Esophagus muscularis mucosa (tissue), 4 donors: ENCODE data around the gene TPRKB. TPM values are rescaled to one million over a fixed set of nuclear protein-coding genes. Genes with fewer than 3 reads are reported as not detected.
"Not testable (repeated sequence)": the region's sequence is repeated elsewhere in the genome, so short reads cannot be mapped to it uniquely, and the experiment has no call there.

Experiments used
- DNase-seq: peaks from one replicate; pipeline ENCODE4 v3.0.0-alpha.2; 2017; ENCODE audit errors: extremely low spot score
- H3K27ac ChIP-seq, 4 donors: fragments of 200-600 bp; sonication (generic); replicated peaks in 1 of 4; 1 replicate in 3 of 4; 2 replicates in 1 of 4; pipeline ENCODE4 v1.5.1; 2016 to 2019; ENCODE audit warnings: mild to moderate bottlenecking in 1 of 4
- H3K27me3 ChIP-seq, 4 donors: fragments of 200-600 bp; sonication (generic); one replicate each; pipeline versions ENCODE4 v1.5.1 to v1.6.0; 2016 to 2019
- H3K36me3 ChIP-seq, 4 donors: fragments of 200-600 bp; sonication (generic); one replicate each; pipeline ENCODE4 v1.5.1; 2016 to 2019
- H3K4me1 ChIP-seq, 4 donors: fragments of 200-600 bp; sonication (generic); one replicate each; pipeline ENCODE4 v1.5.1; 2016 to 2019
- H3K4me3 ChIP-seq, 4 donors: fragments of 200-600 bp; sonication (generic); 1 replicate in 2 of 4; 2 replicates in 2 of 4; pipeline ENCODE4 v1.5.1; 2016 to 2019; ENCODE audit warnings: mild to moderate bottlenecking in 4 of 4, moderate library complexity in 1 of 4
- H3K9me3 ChIP-seq, 4 donors: fragments of 200-600 bp; sonication (generic); 1 replicate in 3 of 4; 2 replicates in 1 of 4; pipeline ENCODE4 v1.5.1; 2016 to 2019
- CTCF ChIP-seq, 3 experiments: fragments of 200-600 bp in 2 of 3; fragments of 450-650 bp in 1 of 3; sonication (generic) in 2 of 3; IDR thresholded peaks; one replicate each; pipeline ENCODE4 v1.5.1; 2017 to 2019; ENCODE audit warnings: antibody characterized with exemption in 3 of 3, mild to moderate bottlenecking in 2 of 3, moderate library complexity in 1 of 3
- EP300 ChIP-seq: sonication (generic); formaldehyde crosslinking; IDR thresholded peaks from one replicate; pipeline ENCODE4 v1.6.1; 2017; ENCODE audit warnings: antibody characterized with exemption
- POLR2A ChIP-seq: fragments of 450-650 bp; IDR thresholded peaks from one replicate; pipeline ENCODE4 v1.6.1; 2017; ENCODE audit warnings: antibody characterized with exemption, moderate library complexity, mild to moderate bottlenecking, low read depth
- POLR2AphosphoS5 ChIP-seq, 2 donors: sonication (generic); formaldehyde crosslinking; IDR thresholded peaks; one replicate each; pipeline ENCODE4 v1.6.1; 2017; ENCODE audit warnings: antibody characterized with exemption in 2 of 2
- WGBS: methylation state at CpG from one replicate; pipeline ENCODE4 v1.1.5; 2018; 5-methylcytosine and 5-hydroxymethylcytosine counted together
- intact Hi-C: fragments of 100-400 bp; cut with DNase I; formaldehyde crosslinking; loops from one replicate; pipeline ENCODE4 v1.15.1; 2023
- total RNA-seq, 4 donors: library from RNA; depleted of rRNA; stranded (reverse); fragments of >200 nt; gene quantifications; one replicate each; pipeline versions ENCODE4 v1.1.0 to v1.2.1, GENCODE V29; 2016

The TPRKB gene
- total RNA-seq, 4 donors from 2014 or later: 13.6 to 30.3 (median 23.4) TPM

GRCh38 chr2:73704285-73704684, 32.9 kb downstream of the TPRKB start:
- Histone ChIP-seq H3K27ac (no peak overlapping the region), H3K4me1 (no peaks in the 10 kb centered on the region), H3K4me3 (no peak overlapping the region), H3K27me3 (peaks cover 0 to 7% (median 0%) of the 10 kb centered on the region in 4 donors), H3K9me3 (no peaks in the 10 kb centered on the region), H3K36me3 (no peaks in the 10 kb centered on the region)
- no peak for DNase-seq
- TF ChIP-seq POLR2AphosphoS5 (IDR thresholded peaks at IDR 0.05) (no peak), CTCF (IDR thresholded peaks at IDR 0.05) (no peak), POLR2A (no peak), EP300 (no peak)
- intact Hi-C loops: no loop called here
- WGBS: 66% methylated on average over 6 of the region's 6 CpGs

GRCh38 chr2:73703675-73704074, 33.5 kb downstream of the TPRKB start:
- H3K4me3 ChIP-seq: no peak overlapping the region
- no peak for TF ChIP-seq POLR2A
- no peak for TF ChIP-seq POLR2AphosphoS5 (IDR thresholded peaks at IDR 0.05)
- no peak for TF ChIP-seq CTCF (IDR thresholded peaks at IDR 0.05)
- H3K27me3 ChIP-seq: peaks cover 0 to 7% (median 0%) of the 10 kb centered on the region in 4 donors
- no peaks in the 10 kb centered on the region for H3K4me1 ChIP-seq
- no peak for DNase-seq
- intact Hi-C loops: no loop called here
- H3K9me3 ChIP-seq: no peaks in the 10 kb centered on the region
- H3K36me3 ChIP-seq: no peaks in the 10 kb centered on the region
- H3K27ac ChIP-seq: no peak overlapping the region
- 84% methylated on average over 5 of the region's 5 CpGs for WGBS

- DNase-seq, H3K27me3 ChIP-seq, H3K4me1 ChIP-seq, intact Hi-C loops, H3K9me3 ChIP-seq, H3K27ac ChIP-seq, H3K36me3 ChIP-seq, H3K4me3 ChIP-seq: not testable (repeated sequence)
- WGBS: 56% methylated on average over 3 of the region's 3 CpGs
Observed at GRCh38 chr2:73702852-73703493, 34.2 kb downstream of the TPRKB start.

GRCh38 chr2:73701968-73702665, 35.0 kb downstream of the TPRKB start:
- no peak for DNase-seq
- intact Hi-C loops: no loop called here
- WGBS: 82% methylated on average over 8 of the region's 8 CpGs

GRCh38 chr2:73701448-73701765, 35.7 kb downstream of the TPRKB start:
- DNase-seq, intact Hi-C loops, H3K27ac ChIP-seq, H3K27me3 ChIP-seq, H3K36me3 ChIP-seq, H3K4me3 ChIP-seq, H3K9me3 ChIP-seq, H3K4me1 ChIP-seq: not testable (repeated sequence)
- 86% methylated on average over 1 of the region's 3 CpGs for WGBS

More at GRCh38 chr2:73701968-73702665, 35.0 kb downstream of the TPRKB start:
- TF ChIP-seq POLR2A: no peak
- TF ChIP-seq POLR2AphosphoS5 (IDR thresholded peaks at IDR 0.05): no peak
- no peak for TF ChIP-seq CTCF (IDR thresholded peaks at IDR 0.05)
- TF ChIP-seq EP300: no peak
- Histone ChIP-seq H3K4me3 (no peak overlapping the region), H3K9me3 (peaks cover 0 to 3% (median 0%) of the 10 kb centered on the region in 4 donors), H3K27ac (no peak overlapping the region), H3K4me1 (no peaks in the 10 kb centered on the region), H3K27me3 (no peaks in the 10 kb centered on the region), H3K36me3 (no peaks in the 10 kb centered on the region)
